KMS-11 (cell line): ENCODE data around the gene STAP2.

Experiments used
- H2AFZ ChIP-seq: fragments of 200-600 bp; sonication (generic); 2 replicates; pipeline ENCODE4 v1.6.1; 2016; ENCODE audit warnings: antibody characterized with exemption, mixed run types, low read depth
- H3K27ac ChIP-seq: fragments of 200-600 bp; sonication (generic); 2 replicates; pipeline ENCODE4 v1.6.1; 2016; ENCODE audit warnings: mild to moderate bottlenecking, mixed run types
- H3K27me3 ChIP-seq: fragments of 200-600 bp; sonication (generic); 2 replicates; pipeline ENCODE4 v1.6.1; 2017; ENCODE audit warnings: mild to moderate bottlenecking, low read depth, mixed run types, moderate library complexity; ENCODE audit not compliant: insufficient read depth
- H3K36me3 ChIP-seq: fragments of 200-600 bp; sonication (generic); 2 replicates; pipeline ENCODE4 v1.6.1; 2017; ENCODE audit warnings: mild to moderate bottlenecking, mixed run types; ENCODE audit not compliant: insufficient read depth
- H3K4me1 ChIP-seq: fragments of 200-600 bp; sonication (generic); 2 replicates; pipeline ENCODE4 v1.6.1; 2016; ENCODE audit warnings: mild to moderate bottlenecking, low read depth, mixed run types; ENCODE audit not compliant: poor library complexity, severe bottlenecking
- H3K4me2 ChIP-seq: fragments of 200-600 bp; sonication (generic); 2 replicates; pipeline ENCODE4 v1.7.0; 2016; ENCODE audit warnings: mild to moderate bottlenecking, mixed run types
- H3K4me3 ChIP-seq: fragments of 200-600 bp; sonication (generic); IDR thresholded peaks from 2 replicates; pipeline ENCODE4 v1.6.1; 2017; ENCODE audit warnings: low read depth, low read length, mixed read lengths; ENCODE audit not compliant: insufficient read depth
- H3K79me2 ChIP-seq: fragments of 200-600 bp; sonication (generic); 2 replicates; pipeline ENCODE4 v1.6.1; 2016; ENCODE audit warnings: low read depth, mixed run types; ENCODE audit not compliant: insufficient read depth
- H3K9ac ChIP-seq: fragments of 200-600 bp; sonication (generic); 2 replicates; pipeline ENCODE4 v1.6.1; 2016; ENCODE audit warnings: mild to moderate bottlenecking, mixed run types
- H4K20me1 ChIP-seq: fragments of 200-600 bp; sonication (generic); 2 replicates; pipeline ENCODE4 v1.6.1; 2016; ENCODE audit warnings: mild to moderate bottlenecking, mixed run types; ENCODE audit not compliant: insufficient read depth
- CTCF ChIP-seq: fragments of 200-600 bp; sonication (generic); conservative IDR thresholded peaks from 2 replicates; pipeline ENCODE4 v1.6.1; 2017; ENCODE audit warnings: low read depth, mild to moderate bottlenecking, antibody characterized with exemption, low read length, moderate library complexity, mixed read lengths

Gene STAP2

GRCh38 chr19:4347521-4347920, 8.9 kb upstream of the STAP2 start:
- Histone ChIP-seq H3K36me3 (no peaks in the 10 kb centered on the region), H3K9ac (no peak overlapping the region), H3K27me3 (no peaks in the 10 kb centered on the region), H3K4me2 (no peak overlapping the region), H2AFZ (no peak overlapping the region), H3K27ac (no peak overlapping the region), H3K79me2 (no peaks in the 10 kb centered on the region), H4K20me1 (no peaks in the 10 kb centered on the region), H3K4me3 (no peak overlapping the region), H3K4me1 (no peaks in the 10 kb centered on the region)
- TF ChIP-seq CTCF = no peak

DNA sequence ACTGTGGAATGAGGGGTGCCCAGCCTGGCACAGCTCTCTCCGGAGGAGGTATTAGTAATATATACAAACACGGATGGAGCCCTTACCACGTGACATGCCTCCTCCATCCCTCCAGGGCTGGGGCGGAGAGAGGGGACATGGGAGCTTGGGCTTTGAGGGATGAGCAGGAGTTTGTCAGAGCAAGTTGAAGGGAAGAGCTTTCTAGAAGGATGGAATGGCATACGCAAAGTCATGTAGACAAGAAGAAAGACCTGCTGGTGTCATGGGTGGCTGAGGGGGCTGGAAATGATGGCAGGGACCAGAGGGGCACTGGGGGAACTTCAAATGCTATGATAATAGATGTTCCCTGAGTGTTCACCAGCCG, 7.4 kb upstream of the STAP2 start:
- H3K9ac ChIP-seq = no peak overlapping the region
- H3K27me3 ChIP-seq = no peaks in the 10 kb centered on the region
- no peaks in the 10 kb centered on the region for H3K36me3 ChIP-seq
- H3K27ac ChIP-seq = no peak overlapping the region
- no peak overlapping the region for H2AFZ ChIP-seq
- no peak overlapping the region for H3K4me2 ChIP-seq
- TF ChIP-seq CTCF = no peak
- no peak overlapping the region for H3K4me3 ChIP-seq
- H4K20me1 ChIP-seq = no peaks in the 10 kb centered on the region
- no peaks in the 10 kb centered on the region for H3K79me2 ChIP-seq
- no peaks in the 10 kb centered on the region for H3K4me1 ChIP-seq

- no peaks in the 10 kb centered on the region for H3K27me3 ChIP-seq
- no peaks in the 10 kb centered on the region for H3K4me1 ChIP-seq
- no peaks in the 10 kb centered on the region for H3K79me2 ChIP-seq
- no peak overlapping the region for H2AFZ ChIP-seq
- H3K27ac ChIP-seq = no peak overlapping the region
- H3K4me2 ChIP-seq = no peak overlapping the region
- H3K9ac ChIP-seq = no peak overlapping the region
- no peaks in the 10 kb centered on the region for H3K36me3 ChIP-seq
- H3K4me3 ChIP-seq = no peak overlapping the region
- no peaks in the 10 kb centered on the region for H4K20me1 ChIP-seq
- no peak for TF ChIP-seq CTCF
Observed at GRCh38 chr19:4345342-4346019, 6.9 kb upstream of the STAP2 start.

DNA sequence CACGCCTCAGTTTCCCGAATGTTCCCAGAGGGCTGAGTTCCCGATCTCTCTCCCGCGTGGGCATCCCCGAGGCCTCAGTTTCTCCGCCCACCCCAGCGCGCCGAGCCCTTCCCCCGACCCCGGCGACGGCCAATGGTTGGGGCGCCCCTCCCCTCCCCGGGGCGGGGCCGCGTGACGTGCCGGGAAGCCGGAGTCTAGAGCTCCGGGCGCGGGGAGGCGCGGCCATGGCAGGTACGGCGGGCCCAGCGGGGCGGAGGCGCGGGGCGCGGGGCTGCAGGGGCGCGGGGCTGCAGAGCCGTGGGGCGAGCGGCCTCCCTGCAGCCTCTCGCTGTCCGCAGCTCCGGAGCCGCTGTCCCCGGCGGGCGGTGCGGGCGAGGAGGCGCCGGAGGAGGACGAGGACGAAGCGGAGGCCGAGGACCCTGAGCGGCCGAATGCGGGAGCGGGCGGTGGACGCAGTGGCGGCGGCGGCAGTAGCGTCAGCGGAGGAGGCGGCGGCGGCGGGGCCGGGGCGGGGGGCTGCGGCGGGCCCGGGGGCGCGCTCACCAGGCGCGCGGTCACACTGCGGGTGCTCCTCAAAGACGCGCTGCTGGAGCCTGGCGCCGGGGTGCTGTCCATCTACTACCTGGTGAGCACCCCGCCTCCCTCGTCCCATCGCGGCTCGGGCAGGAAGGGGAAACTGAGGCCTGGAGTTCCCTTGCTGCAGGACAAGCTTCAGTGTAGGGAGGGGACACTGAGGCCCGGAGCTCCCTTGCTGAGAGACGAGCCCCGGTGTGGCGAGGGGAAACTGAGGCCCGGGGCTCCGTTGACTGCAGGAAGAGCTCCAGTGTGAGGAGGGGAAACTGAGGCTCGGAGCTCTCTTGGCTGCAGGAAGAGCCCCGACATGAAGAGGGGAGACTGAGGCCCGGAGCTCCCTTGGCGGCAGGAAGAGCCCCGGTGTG, 5.0 kb upstream of the STAP2 start, which contains the start of gene MPND:
TSS of gene MPND (plus strand) at position 193 of the 938 bp plus-strand sequence. CDS start at position 225, 32 bp downstream.
- Histone ChIP-seq H3K4me2 (peak within 1 kb of the TSS; percentile 86), H3K4me3 (no peak within 1 kb of the TSS), H3K9ac (peak within 1 kb of the TSS; percentile 52; the same call in 1 of the 2 replicates), H3K79me2 (no peaks in the 10 kb centered on the region), H3K36me3 (no peaks in the 10 kb centered on the region), H3K27me3 (no peaks in the 10 kb centered on the region), H2AFZ (peak within 1 kb of the TSS; percentile 93), H4K20me1 (no peaks in the 10 kb centered on the region), H3K27ac (peak within 1 kb of the TSS; percentile 58), H3K4me1 (no peaks in the 10 kb centered on the region)
- TF ChIP-seq CTCF = no peak
